HepG2 (cell line): ENCODE data around the gene HLA-B. TPM values are rescaled to one million over a fixed set of nuclear protein-coding genes. Genes with fewer than 3 reads are reported as not detected.

ENCODE experiments used
- ATAC-seq: fragments of 200-7000 bp; cut with Tn5 transposase; 3 replicates; pipeline ENCODE4 v1.9.1; 2020; ENCODE audit warnings: mild to moderate bottlenecking, moderate library complexity
- BruUV-seq: library from RNA; stranded (reverse); fragments of 400-500 nt; replicated peaks from 2 replicates; lab custom pipeline; 2021; lab: Mats Ljungman, UMichigan
- CTCF ChIA-PET: fragments of 300-600 bp; formaldehyde crosslinking; extraction: SDS; loops from one replicate; lab custom pipeline; 2021; ENCODE audit warnings: low total read pairs, inconsistent platforms, low intra/inter-chr PET ratio; lab: Yijun Ruan, JAX
- POLR2A ChIA-PET: fragments of 350-600 bp; sonication (Branson Sonifier 250); formaldehyde crosslinking; loops from one replicate; lab custom pipeline; 2020; ENCODE audit warnings: antibody characterized with exemption, inconsistent platforms; lab: Yijun Ruan, JAX
- DNase-seq: peaks from one replicate; pipeline ENCODE4 v3.0.0-alpha.2; 2015; ENCODE audit warnings: low spot score
- FAIRE-seq: peaks from 3 replicates; lab custom pipeline; 2011; peaks lifted over from hg19 to GRCh38; lab: Jason Lieb, UNC
- H2AFZ ChIP-seq: one replicate; pipeline ENCODE4 v1.6.1; 2011; ENCODE audit warnings: low read length, inconsistent platforms
- H3K27ac ChIP-seq: fragments of 300-600 bp; 3 replicates; pipeline ENCODE4 v1.8.0; 2011; ENCODE audit warnings: mixed run types, mild to moderate bottlenecking, mixed read lengths, low read length, inconsistent platforms; ENCODE audit not compliant: insufficient read depth; ENCODE audit errors: extremely low read length
- H3K27me3 ChIP-seq, 2 experiments: fragments of 200-600 bp in 1 of 2; 2 replicates in 1 of 2; 3 replicates in 1 of 2; pipeline versions ENCODE4 v1.6.0 to v1.8.0; 2011; ENCODE audit warnings: low read length in 2 of 2, mild to moderate bottlenecking in 2 of 2, moderate library complexity in 2 of 2, inconsistent platforms in 1 of 2; ENCODE audit not compliant: insufficient read depth in 2 of 2, control insufficient read depth in 1 of 2
- H3K36me3 ChIP-seq, 2 experiments: fragments of 200-600 bp in 1 of 2; replicated peaks in 1 of 2; 2 replicates in 1 of 2; 3 replicates in 1 of 2; pipeline versions ENCODE4 v1.5.1 to v1.8.0; 2011; ENCODE audit warnings: low read length in 2 of 2, inconsistent platforms in 1 of 2; ENCODE audit not compliant: insufficient read depth in 2 of 2, control insufficient read depth in 1 of 2
- H3K4me1 ChIP-seq: 2 replicates; pipeline ENCODE4 v1.5.1; 2012; ENCODE audit warnings: low read length, inconsistent platforms; ENCODE audit not compliant: insufficient read depth
- H3K4me2 ChIP-seq: 2 replicates; pipeline ENCODE4 v1.6.0; 2011; ENCODE audit warnings: low read depth, low read length, inconsistent platforms
- H3K4me3 ChIP-seq, 3 experiments: fragments of 200-600 bp in 1 of 3; sonication (generic), shearing (Covaris generic) in 1 of 3; replicated peaks in 1 of 3; 2 replicates each; pipeline ENCODE4 v1.5.1; 2011 to 2016; ENCODE audit warnings: low read length in 3 of 3, inconsistent platforms in 2 of 3, low read depth in 2 of 3, mild to moderate bottlenecking in 2 of 3, control low read depth in 1 of 3, mixed read lengths in 1 of 3; ENCODE audit not compliant: insufficient read depth in 1 of 3
- H3K79me2 ChIP-seq: one replicate; pipeline ENCODE4 v1.6.1; 2011; ENCODE audit warnings: low read length, inconsistent platforms; ENCODE audit not compliant: insufficient read depth
- H3K9ac ChIP-seq: 2 replicates; pipeline ENCODE4 v1.6.0; 2011; ENCODE audit warnings: mild to moderate bottlenecking, low read depth, low read length, inconsistent platforms; ENCODE audit not compliant: insufficient read depth
- H3K9me3 ChIP-seq: 2 replicates; pipeline ENCODE4 v1.5.1; 2012; ENCODE audit warnings: mild to moderate bottlenecking, low read length
- H4K20me1 ChIP-seq: 2 replicates; pipeline ENCODE4 v1.6.0; 2011; ENCODE audit warnings: inconsistent platforms, mild to moderate bottlenecking, low read length, moderate library complexity; ENCODE audit not compliant: insufficient read depth
- FOXO4 ChIP-seq: sonication (generic); formaldehyde crosslinking; conservative IDR thresholded peaks from 2 replicates; pipeline ENCODE4 v1.8.1; 2023; ENCODE audit warnings: missing genetic modification reagents
- JUN ChIP-seq: sonication (generic); formaldehyde crosslinking; IDR thresholded peaks from 2 replicates; pipeline ENCODE4 v1.4.0; 2020; ENCODE audit warnings: mild to moderate bottlenecking, missing genetic modification reagents
- KLF15 ChIP-seq: sonication (generic); formaldehyde crosslinking; IDR thresholded peaks from 2 replicates; pipeline ENCODE4 v1.8.1; 2023; ENCODE audit warnings: borderline replicate concordance, mild to moderate bottlenecking, inconsistent platforms, missing genetic modification reagents, mixed read lengths
- RXRA ChIP-seq: sonication (generic); formaldehyde crosslinking; IDR thresholded peaks from 2 replicates; pipeline ENCODE4 v1.5.1; 2020; ENCODE audit warnings: missing genetic modification reagents
- SMARCE1 ChIP-seq: fragments of 450-650 bp; IDR thresholded peaks from 2 replicates; pipeline ENCODE4 v1.6.1; 2017; ENCODE audit warnings: borderline replicate concordance
- U2AF2 ChIP-seq: fragments of 200-400 bp; formaldehyde crosslinking; IDR thresholded peaks from 2 replicates; pipeline ENCODE4 v1.6.1; 2017; ENCODE audit warnings: low read depth, mild to moderate bottlenecking, low read length
- ZNF253 ChIP-seq: sonication (generic); formaldehyde crosslinking; IDR thresholded peaks from 2 replicates; pipeline ENCODE4 v1.8.0; 2022; ENCODE audit warnings: mild to moderate bottlenecking, missing genetic modification reagents, borderline replicate concordance
- ZNF333 ChIP-seq: sonication (generic); formaldehyde crosslinking; IDR thresholded peaks from 2 replicates; pipeline ENCODE4 v1.4.0; 2020; ENCODE audit warnings: mild to moderate bottlenecking, missing genetic modification reagents, borderline replicate concordance
- ZNF34 ChIP-seq: sonication (generic); formaldehyde crosslinking; IDR thresholded peaks from 2 replicates; pipeline ENCODE4 v1.4.0; 2020; ENCODE audit warnings: mild to moderate bottlenecking, missing genetic modification reagents, borderline replicate concordance
- ZNF549 ChIP-seq: sonication (generic); formaldehyde crosslinking; IDR thresholded peaks from 2 replicates; pipeline ENCODE4 v1.5.0; 2020; ENCODE audit warnings: missing genetic modification reagents
- ZNF570 ChIP-seq: sonication (generic); formaldehyde crosslinking; IDR thresholded peaks from 2 replicates; pipeline ENCODE4 v1.4.0; 2020; ENCODE audit warnings: mild to moderate bottlenecking, missing genetic modification reagents, borderline replicate concordance
- ZNF737 ChIP-seq: sonication (generic); formaldehyde crosslinking; IDR thresholded peaks from 2 replicates; pipeline ENCODE4 v1.5.0; 2020; ENCODE audit warnings: missing genetic modification reagents, mild to moderate bottlenecking, borderline replicate concordance
- WGBS: methylation state at CpG from one replicate; pipeline ENCODE4 v1.1.6; 2017; ENCODE audit warnings: low lambda C conversion rate; 5-methylcytosine and 5-hydroxymethylcytosine counted together
- in situ Hi-C: cut with HindIII; loops from 2 replicates; pipeline ENCODE4 v1.10.0; 2017; ENCODE audit warnings: low pct_unique_long_range_greater_than_20kb; ENCODE audit not compliant: extremely low pct_ligation_motif_present
- intact Hi-C: fragments of 100-400 bp; cut with micrococcal nuclease; formaldehyde crosslinking; loops from one replicate; pipeline ENCODE4 v1.10.0; 2022; ENCODE audit not compliant: unreplicated experiment
- polyA plus RNA-seq, 8 experiments: library from polyadenylated mRNA; depleted of rRNA in 3 of 8; stranded (reverse) in 7 of 8; unstranded in 1 of 8; fragments of >200 nt; fragmentation: Illumina TruSeq in 4 of 8; extraction: Trizol in 4 of 8; gene quantifications; 2 replicates each; pipeline versions ENCODE4 v1.2.1 to v1.2.3, GENCODE V29; 2011 to 2016; ENCODE audit warnings: low read depth in 4 of 8, missing spikeins in 1 of 8, mixed read lengths in 1 of 8; ENCODE audit not compliant: insufficient read depth in 1 of 8
- total RNA-seq, 5 experiments: library from RNA; depleted of rRNA; stranded (reverse); fragments of >200 nt; fragmentation: Illumina TruSeq; extraction: Trizol; gene quantifications; 2 replicates each; pipeline ENCODE4 v1.2.3, GENCODE V29; 2016; ENCODE audit warnings: low read depth in 1 of 5
- TF ChIP-seq, protein P1 (sequence below): sonication (generic); formaldehyde crosslinking; IDR thresholded peaks from 2 replicates; pipeline ENCODE4 v1.5.0; 2020; ENCODE audit warnings: mild to moderate bottlenecking, missing genetic modification reagents
- TF ChIP-seq, protein P2 (sequence below): sonication (generic); formaldehyde crosslinking; IDR thresholded peaks from 2 replicates; pipeline ENCODE4 v1.4.0; 2020; ENCODE audit warnings: missing genetic modification reagents

Gene HLA-B
- total and polyA plus RNA-seq, 2 of the 13 experiments (the other 11 are each of a cell fraction or from before 2014, with no cell fraction given) = 35.3 to 88.9 TPM

DNA sequence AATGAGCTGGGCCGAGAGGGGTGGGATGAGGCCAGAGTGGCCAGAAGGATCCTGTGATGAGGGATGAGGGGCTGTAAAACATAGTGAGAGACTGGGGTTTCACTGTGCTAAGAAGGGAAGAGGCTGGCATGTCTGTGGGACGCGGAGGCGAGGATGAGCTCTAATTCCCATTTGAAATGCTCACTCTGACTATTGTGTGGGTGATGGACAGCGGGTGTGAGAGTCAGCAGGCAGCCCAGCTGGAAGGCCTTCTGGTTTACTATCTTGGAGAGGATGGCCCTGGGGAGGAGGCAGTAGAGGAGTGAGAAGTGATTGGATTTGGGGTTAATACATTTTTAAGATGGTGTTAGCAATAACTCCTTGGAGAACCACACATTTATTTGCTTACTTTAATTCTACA lies 37.0 kb upstream of the HLA-B start:
- DNase-seq (no peak), FAIRE-seq (no peak), ATAC-seq (no peak)
- Histone ChIP-seq H2AFZ (no peak overlapping the region), H3K79me2 (no peaks in the 10 kb centered on the region), H3K4me2 (no peak overlapping the region), H3K4me1 (peaks cover 15% of the 10 kb centered on the region), H3K9me3 (0 out of 2 replicates have a peak, but pooled peaks cover 3% of the 10 kb centered on the region), H3K27me3 (no peaks in the 10 kb centered on the region), H4K20me1 (no peaks in the 10 kb centered on the region), H3K9ac (no peak overlapping the region), H3K36me3 (no peaks in the 10 kb centered on the region; a peak in 1 of 5 replicates), H3K4me3 (no peak overlapping the region), H3K27ac (no peak overlapping the region)
- WGBS = 86% methylated on average over 5 of the region's 5 CpGs
- in situ Hi-C loops (no loop called here), intact Hi-C loops (loop anchor here (5.0 kb wide), 1 partner anchor 93 kb away; no protein-coding TSS in a partner anchor)
- POLR2A ChIA-PET = no interaction called here
- CTCF ChIA-PET = no interaction called here
- no peak for TF ChIP-seq ZNF570 (CRISPR knock-in tag)
- TF ChIP-seq U2AF2 = no peak
- no peak for TF ChIP-seq JUN (CRISPR knock-in tag)
- TF ChIP-seq, protein P1, sequence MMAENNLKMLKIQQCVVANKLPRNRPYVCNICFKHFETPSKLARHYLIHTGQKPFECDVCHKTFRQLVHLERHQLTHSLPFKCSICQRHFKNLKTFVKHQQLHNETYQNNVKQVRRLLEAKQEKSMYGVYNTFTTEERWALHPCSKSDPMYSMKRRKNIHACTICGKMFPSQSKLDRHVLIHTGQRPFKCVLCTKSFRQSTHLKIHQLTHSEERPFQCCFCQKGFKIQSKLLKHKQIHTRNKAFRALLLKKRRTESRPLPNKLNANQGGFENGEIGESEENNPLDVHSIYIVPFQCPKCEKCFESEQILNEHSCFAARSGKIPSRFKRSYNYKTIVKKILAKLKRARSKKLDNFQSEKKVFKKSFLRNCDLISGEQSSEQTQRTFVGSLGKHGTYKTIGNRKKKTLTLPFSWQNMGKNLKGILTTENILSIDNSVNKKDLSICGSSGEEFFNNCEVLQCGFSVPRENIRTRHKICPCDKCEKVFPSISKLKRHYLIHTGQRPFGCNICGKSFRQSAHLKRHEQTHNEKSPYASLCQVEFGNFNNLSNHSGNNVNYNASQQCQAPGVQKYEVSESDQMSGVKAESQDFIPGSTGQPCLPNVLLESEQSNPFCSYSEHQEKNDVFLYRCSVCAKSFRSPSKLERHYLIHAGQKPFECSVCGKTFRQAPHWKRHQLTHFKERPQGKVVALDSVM (CRISPR knock-in tag) = no peak
- no peak for TF ChIP-seq RXRA
- TF ChIP-seq ZNF333 (CRISPR knock-in tag) = no peak
- TF ChIP-seq KLF15 (CRISPR knock-in tag) = no peak
- no peak for TF ChIP-seq ZNF549 (CRISPR knock-in tag)
- TF ChIP-seq, protein P2, sequence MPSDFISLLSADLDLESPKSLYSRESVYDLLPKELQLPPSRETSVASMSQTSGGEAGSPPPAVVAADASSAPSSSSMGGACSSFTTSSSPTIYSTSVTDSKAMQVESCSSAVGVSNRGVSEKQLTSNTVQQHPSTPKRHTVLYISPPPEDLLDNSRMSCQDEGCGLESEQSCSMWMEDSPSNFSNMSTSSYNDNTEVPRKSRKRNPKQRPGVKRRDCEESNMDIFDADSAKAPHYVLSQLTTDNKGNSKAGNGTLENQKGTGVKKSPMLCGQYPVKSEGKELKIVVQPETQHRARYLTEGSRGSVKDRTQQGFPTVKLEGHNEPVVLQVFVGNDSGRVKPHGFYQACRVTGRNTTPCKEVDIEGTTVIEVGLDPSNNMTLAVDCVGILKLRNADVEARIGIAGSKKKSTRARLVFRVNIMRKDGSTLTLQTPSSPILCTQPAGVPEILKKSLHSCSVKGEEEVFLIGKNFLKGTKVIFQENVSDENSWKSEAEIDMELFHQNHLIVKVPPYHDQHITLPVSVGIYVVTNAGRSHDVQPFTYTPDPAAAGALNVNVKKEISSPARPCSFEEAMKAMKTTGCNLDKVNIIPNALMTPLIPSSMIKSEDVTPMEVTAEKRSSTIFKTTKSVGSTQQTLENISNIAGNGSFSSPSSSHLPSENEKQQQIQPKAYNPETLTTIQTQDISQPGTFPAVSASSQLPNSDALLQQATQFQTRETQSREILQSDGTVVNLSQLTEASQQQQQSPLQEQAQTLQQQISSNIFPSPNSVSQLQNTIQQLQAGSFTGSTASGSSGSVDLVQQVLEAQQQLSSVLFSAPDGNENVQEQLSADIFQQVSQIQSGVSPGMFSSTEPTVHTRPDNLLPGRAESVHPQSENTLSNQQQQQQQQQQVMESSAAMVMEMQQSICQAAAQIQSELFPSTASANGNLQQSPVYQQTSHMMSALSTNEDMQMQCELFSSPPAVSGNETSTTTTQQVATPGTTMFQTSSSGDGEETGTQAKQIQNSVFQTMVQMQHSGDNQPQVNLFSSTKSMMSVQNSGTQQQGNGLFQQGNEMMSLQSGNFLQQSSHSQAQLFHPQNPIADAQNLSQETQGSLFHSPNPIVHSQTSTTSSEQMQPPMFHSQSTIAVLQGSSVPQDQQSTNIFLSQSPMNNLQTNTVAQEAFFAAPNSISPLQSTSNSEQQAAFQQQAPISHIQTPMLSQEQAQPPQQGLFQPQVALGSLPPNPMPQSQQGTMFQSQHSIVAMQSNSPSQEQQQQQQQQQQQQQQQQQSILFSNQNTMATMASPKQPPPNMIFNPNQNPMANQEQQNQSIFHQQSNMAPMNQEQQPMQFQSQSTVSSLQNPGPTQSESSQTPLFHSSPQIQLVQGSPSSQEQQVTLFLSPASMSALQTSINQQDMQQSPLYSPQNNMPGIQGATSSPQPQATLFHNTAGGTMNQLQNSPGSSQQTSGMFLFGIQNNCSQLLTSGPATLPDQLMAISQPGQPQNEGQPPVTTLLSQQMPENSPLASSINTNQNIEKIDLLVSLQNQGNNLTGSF (CRISPR knock-in tag) = no peak
- TF ChIP-seq ZNF34 = no peak
- no peak for TF ChIP-seq ZNF253 (CRISPR knock-in tag)
- TF ChIP-seq SMARCE1 = no peak
- no peak for TF ChIP-seq FOXO4 (CRISPR knock-in tag)
- TF ChIP-seq ZNF737 (CRISPR knock-in tag) = no peak
- no TSS peak for BruUV-seq
